Measurements from ENCODE around the gene ZDHHC7.
"Not testable (repeated sequence)": the region's sequence is repeated elsewhere in the genome, so short reads cannot be mapped to it uniquely, and the experiment has no call there.

The ZDHHC7 gene

GRCh38 chr16:85042606-85043005, 31.3 kb upstream of the ZDHHC7 start:
- DNase-seq = no peak

GRCh38 chr16:85042167-85042526, 30.8 kb upstream of the ZDHHC7 start:
- DNase-seq = no peak

- no peak for DNase-seq
These were observed 30.2 kb upstream of the ZDHHC7 start for GRCh38 chr16:85041219-85042166.

- DNase-seq = no peak
These were observed 29.4 kb upstream of the ZDHHC7 start for GRCh38 chr16:85040685-85041084.

- no peak for DNase-seq
These were observed 26.4 kb upstream of the ZDHHC7 start for GRCh38 chr16:85037721-85038120.

- DNase-seq = no peak
These were observed 25.7 kb upstream of the ZDHHC7 start for GRCh38 chr16:85037050-85037410.

GRCh38 chr16:85036236-85037049, 25.1 kb upstream of the ZDHHC7 start:
- no peak for DNase-seq

- no peak for DNase-seq
These were observed 23.5 kb upstream of the ZDHHC7 start for GRCh38 chr16:85034591-85035433.

- DNase-seq = no peak
These were observed 21.8 kb upstream of the ZDHHC7 start for GRCh38 chr16:85033171-85033570.

GRCh38 chr16:85032187-85032586, 20.9 kb upstream of the ZDHHC7 start:
- not testable (repeated sequence) for DNase-seq

GRCh38 chr16:85031451-85031850, 20.1 kb upstream of the ZDHHC7 start:
- DNase-seq = no peak

- no peak for DNase-seq
These were observed 18.7 kb upstream of the ZDHHC7 start for GRCh38 chr16:85029981-85030401.

GRCh38 chr16:85029408-85029784, 18.1 kb upstream of the ZDHHC7 start:
- peak; percentile 69 for DNase-seq

- peak; percentile 70 for DNase-seq
These were observed 17.5 kb upstream of the ZDHHC7 start for GRCh38 chr16:85028685-85029407.

- DNase-seq = peak; percentile 5
These were observed 16.8 kb upstream of the ZDHHC7 start for GRCh38 chr16:85027958-85028684.

GRCh38 chr16:85027349-85027957, 16.1 kb upstream of the ZDHHC7 start, which contains the start of gene KIAA0513:
Gene KIAA0513, plus strand, starts transcription at chr16:85027795. Its CDS starts 39,277 bp downstream, at chr16:85067072.
- peak; percentile 96 for DNase-seq

GRCh38 chr16:85026703-85027102, 15.4 kb upstream of the ZDHHC7 start:
- no peak for DNase-seq

GRCh38 chr16:85025781-85026653, 14.7 kb upstream of the ZDHHC7 start:
- DNase-seq = no peak

GRCh38 chr16:85019659-85020245, 8.4 kb upstream of the ZDHHC7 start:
- DNase-seq = no peak

Data from CD4-positive, alpha-beta T cell treated with Interleukin-21 for 1 hour (primary cell).